Keratinocyte (primary cell): ENCODE measurements around the gene ASMT. TPM values are rescaled to one million over a fixed set of nuclear protein-coding genes. Genes with fewer than 3 reads are reported as not detected.

Experiments
- DNase-seq: peaks from one replicate; pipeline ENCODE4 v3.0.0-alpha.2; 2011; ENCODE audit warnings: low read depth, missing footprints, low spot score
- FAIRE-seq: peaks from 2 replicates; lab custom pipeline; 2011; peaks lifted over from hg19 to GRCh38; lab: Jason Lieb, UNC
- H2AFZ ChIP-seq: 2 replicates; pipeline ENCODE4 v1.6.0; 2012; ENCODE audit warnings: low read length, control low read depth, inconsistent platforms; ENCODE audit not compliant: control insufficient read depth
- H3K27ac ChIP-seq: 2 replicates; pipeline ENCODE4 v1.5.1; 2011; ENCODE audit warnings: low read length; ENCODE audit not compliant: control insufficient read depth, insufficient read depth
- H3K27me3 ChIP-seq: 3 replicates; pipeline ENCODE4 v1.6.0; 2011; ENCODE audit warnings: low read length; ENCODE audit not compliant: control insufficient read depth, insufficient read depth; ENCODE audit errors: extremely low read depth
- H3K36me3 ChIP-seq, 2 experiments: 2 replicates in 1 of 2; 3 replicates in 1 of 2; pipeline ENCODE4 v1.5.1; 2011; ENCODE audit warnings: low read length in 2 of 2, mild to moderate bottlenecking in 1 of 2; ENCODE audit not compliant: control insufficient read depth in 2 of 2, insufficient read depth in 2 of 2; ENCODE audit errors: extremely low read depth in 1 of 2
- H3K4me1 ChIP-seq: 3 replicates; pipeline ENCODE4 v1.5.1; 2011; ENCODE audit warnings: low read length; ENCODE audit not compliant: control insufficient read depth, insufficient read depth; ENCODE audit errors: extremely low read depth
- H3K4me2 ChIP-seq: 3 replicates; pipeline ENCODE4 v1.6.0; 2011; ENCODE audit warnings: low read depth, low read length; ENCODE audit not compliant: control insufficient read depth, insufficient read depth; ENCODE audit errors: extremely low read depth
- H3K4me3 ChIP-seq, 3 experiments: fragments of 200-600 bp in 1 of 3; sonication (generic) in 1 of 3; 2 replicates in 2 of 3; 3 replicates in 1 of 3; pipeline ENCODE4 v1.5.1; 2011 to 2016; ENCODE audit warnings: low read length in 3 of 3, mild to moderate bottlenecking in 3 of 3, control low read depth in 2 of 3, inconsistent platforms in 1 of 3, low read depth in 1 of 3, mixed read lengths in 1 of 3, mixed run types in 1 of 3, moderate library complexity in 1 of 3; ENCODE audit not compliant: control insufficient read depth in 2 of 3, insufficient read depth in 2 of 3; ENCODE audit errors: extremely low read depth in 1 of 3
- H3K79me2 ChIP-seq: 2 replicates; pipeline ENCODE4 v1.6.0; 2012; ENCODE audit warnings: low read length; ENCODE audit not compliant: control insufficient read depth, insufficient read depth
- H3K9ac ChIP-seq: 3 replicates; pipeline ENCODE4 v1.6.0; 2011; ENCODE audit warnings: low read length; ENCODE audit not compliant: control insufficient read depth, insufficient read depth; ENCODE audit errors: extremely low read depth
- H3K9me1 ChIP-seq: 3 replicates; pipeline ENCODE4 v1.6.0; 2011; ENCODE audit warnings: low read length; ENCODE audit not compliant: control insufficient read depth, insufficient read depth; ENCODE audit errors: extremely low read depth
- H3K9me3 ChIP-seq: 2 replicates; pipeline ENCODE4 v1.5.1; 2012; ENCODE audit warnings: low read depth, low read length; ENCODE audit not compliant: control insufficient read depth
- H4K20me1 ChIP-seq: 3 replicates; pipeline ENCODE4 v1.6.0; 2011; ENCODE audit warnings: low read length; ENCODE audit not compliant: control insufficient read depth, insufficient read depth; ENCODE audit errors: extremely low read depth
- EZH2 ChIP-seq: IDR thresholded peaks from one replicate; pipeline ENCODE4 v1.6.1; 2012; ENCODE audit warnings: inconsistent platforms, mild to moderate bottlenecking, low read length, moderate library complexity
- dilution Hi-C: fragments of 300-500 bp; cut with MboI; formaldehyde crosslinking; loops from one replicate; pipeline ENCODE4 v1.7.0; 2020; ENCODE audit warnings: low sequenced_read_pairs; ENCODE audit not compliant: extremely low pct_ligation_motif_present
- polyA plus RNA-seq, 5 experiments: library from polyadenylated mRNA; depleted of rRNA in 3 of 5; stranded (reverse) in 3 of 5; stranded (forward) in 1 of 5; unstranded in 1 of 5; fragments of >200 nt; gene quantifications; 1 replicate in 1 of 5; 2 replicates in 3 of 5; 3 replicates in 1 of 5; pipeline versions ENCODE4 v1.2.1 to v1.2.3, GENCODE V29; 2011 to 2012; ENCODE audit warnings: missing spikeins in 2 of 5, low read depth in 1 of 5, low replicate concordance in 1 of 5
- TF ChIP-seq, protein P1 (sequence below), 3 experiments: IDR thresholded peaks in 1 of 3; conservative IDR thresholded peaks in 1 of 3; optimal IDR thresholded peaks in 1 of 3; 2 replicates in 2 of 3; 3 replicates in 1 of 3; pipeline versions ENCODE3 to v1.5.1; 2011; ENCODE audit warnings: low read length in 3 of 3, mild to moderate bottlenecking in 3 of 3, moderate library complexity in 2 of 3, control low read depth in 1 of 3, inconsistent platforms in 1 of 3; ENCODE audit not compliant: insufficient read depth in 2 of 3; ENCODE audit errors: extremely low read depth in 1 of 3

ASMT gene
- polyA plus RNA-seq, 1 donor (not counting 4 experiments of a cell fraction or from before 2014, with no cell fraction given), result not detected

DNA sequence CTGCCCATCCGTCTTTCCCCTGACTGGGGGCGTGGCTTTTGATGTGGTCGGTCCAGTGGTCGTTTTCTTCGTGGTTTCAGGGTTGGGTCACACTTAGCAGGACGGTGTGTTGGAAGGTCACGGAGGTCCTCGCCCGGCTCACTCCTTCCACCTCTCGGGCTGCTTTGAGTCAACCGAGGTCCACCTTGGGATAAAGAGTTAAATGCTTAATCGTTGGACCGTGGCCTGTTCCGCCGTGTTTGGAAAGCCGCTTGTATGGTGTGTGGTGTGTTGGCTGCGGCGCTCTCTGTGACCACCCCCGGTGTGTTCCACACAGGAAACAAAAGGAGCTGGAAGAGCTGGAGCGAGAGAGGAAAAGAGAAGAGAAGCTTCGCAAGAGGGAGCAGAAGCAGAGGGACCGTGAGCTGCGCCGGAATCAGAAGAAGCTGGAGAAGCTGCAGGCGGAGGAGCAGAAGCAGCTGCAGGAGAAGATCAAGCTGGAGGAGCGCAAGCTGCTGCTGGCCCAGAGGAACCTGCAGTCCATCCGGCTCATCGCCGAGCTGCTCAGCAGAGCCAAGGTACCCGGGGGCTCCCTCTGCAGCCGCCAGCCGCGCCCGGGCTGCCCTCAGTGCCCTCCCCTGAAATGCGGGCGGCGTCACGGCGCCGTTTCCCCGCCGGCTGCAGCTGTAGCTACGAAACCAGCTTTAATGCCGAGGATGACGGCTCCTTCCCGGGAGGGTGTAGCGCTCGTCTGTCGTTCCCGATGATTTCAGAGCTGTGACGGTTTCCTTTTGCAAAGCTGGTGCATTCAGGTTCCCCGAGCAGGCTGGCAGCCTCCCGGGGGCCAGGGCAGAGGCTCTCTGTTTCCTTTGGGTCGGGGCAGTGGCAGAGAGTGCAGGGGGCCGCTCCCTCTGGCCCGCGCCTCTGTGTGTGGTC lies 15.7 kb upstream of the ASMT start:
- Histone ChIP-seq H3K4me2 (no peak overlapping the region), H3K9ac (no peak overlapping the region), H3K9me3 (no peaks in the 10 kb centered on the region), H3K36me3 (peaks cover 26 to 52% of the 10 kb centered on the region in 2 experiments), H3K27ac (no peak overlapping the region), H3K27me3 (no peaks in the 10 kb centered on the region), H3K79me2 (peaks cover 46% of the 10 kb centered on the region), H2AFZ (no peak overlapping the region), H3K4me3 (no peak overlapping the region), H3K9me1 (no peaks in the 10 kb centered on the region), H3K4me1 (no peaks in the 10 kb centered on the region), H4K20me1 (no peaks in the 10 kb centered on the region)
- dilution Hi-C loops, result no loop called here
- DNase-seq (no peak), FAIRE-seq (no peak)
- TF ChIP-seq EZH2, result no peak
- TF ChIP-seq, protein P1, sequence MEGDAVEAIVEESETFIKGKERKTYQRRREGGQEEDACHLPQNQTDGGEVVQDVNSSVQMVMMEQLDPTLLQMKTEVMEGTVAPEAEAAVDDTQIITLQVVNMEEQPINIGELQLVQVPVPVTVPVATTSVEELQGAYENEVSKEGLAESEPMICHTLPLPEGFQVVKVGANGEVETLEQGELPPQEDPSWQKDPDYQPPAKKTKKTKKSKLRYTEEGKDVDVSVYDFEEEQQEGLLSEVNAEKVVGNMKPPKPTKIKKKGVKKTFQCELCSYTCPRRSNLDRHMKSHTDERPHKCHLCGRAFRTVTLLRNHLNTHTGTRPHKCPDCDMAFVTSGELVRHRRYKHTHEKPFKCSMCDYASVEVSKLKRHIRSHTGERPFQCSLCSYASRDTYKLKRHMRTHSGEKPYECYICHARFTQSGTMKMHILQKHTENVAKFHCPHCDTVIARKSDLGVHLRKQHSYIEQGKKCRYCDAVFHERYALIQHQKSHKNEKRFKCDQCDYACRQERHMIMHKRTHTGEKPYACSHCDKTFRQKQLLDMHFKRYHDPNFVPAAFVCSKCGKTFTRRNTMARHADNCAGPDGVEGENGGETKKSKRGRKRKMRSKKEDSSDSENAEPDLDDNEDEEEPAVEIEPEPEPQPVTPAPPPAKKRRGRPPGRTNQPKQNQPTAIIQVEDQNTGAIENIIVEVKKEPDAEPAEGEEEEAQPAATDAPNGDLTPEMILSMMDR (optimal IDR thresholded peaks at IDR 0.05 in 1 of 3, IDR thresholded peaks at IDR 0.05 in 1 of 3, conservative IDR thresholded peaks at IDR 0.05 in 1 of 3; ENCODE audit: extremely low read depth in 1 of 3, insufficient read depth in 2 of 3, low read length in 3 of 3), result no peak

DNA sequence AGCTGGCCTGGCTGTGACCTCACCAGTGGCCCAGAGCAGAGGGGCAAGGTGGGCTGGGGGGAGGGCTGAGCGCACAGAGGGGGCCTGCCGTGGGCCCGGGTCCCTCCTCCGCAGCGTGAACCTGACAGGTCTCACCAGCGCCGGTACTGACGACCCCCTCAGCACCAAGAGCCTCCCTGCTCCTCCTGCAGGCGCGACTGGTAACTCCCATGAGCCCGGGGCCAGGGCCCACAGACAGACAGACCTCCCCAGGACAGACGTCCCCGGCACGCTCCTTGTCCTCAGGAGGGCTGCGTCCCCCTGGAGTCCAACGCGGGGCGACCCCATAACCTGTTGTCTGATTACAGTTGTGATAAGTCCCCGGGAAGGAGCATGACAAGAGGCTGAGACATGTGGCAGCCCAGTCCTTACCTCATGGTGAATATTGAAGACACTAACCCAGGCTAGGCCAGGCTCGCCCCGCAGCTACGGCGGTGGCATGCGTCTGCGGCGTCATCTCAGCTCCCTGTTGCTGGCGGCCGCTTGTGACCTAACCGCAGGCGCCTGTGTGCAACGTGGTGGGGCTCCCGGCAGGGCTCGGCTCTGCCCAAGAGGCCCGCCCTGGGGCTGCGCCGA lies 15.0 kb upstream of the ASMT start:
- H3K4me1 ChIP-seq, result no peaks in the 10 kb centered on the region
- H4K20me1 ChIP-seq, result no peaks in the 10 kb centered on the region
- H3K4me2 ChIP-seq, result no peak overlapping the region
- no peak for FAIRE-seq
- no peaks in the 10 kb centered on the region for H3K27me3 ChIP-seq
- no peak overlapping the region for H3K9ac ChIP-seq
- H2AFZ ChIP-seq, result no peak overlapping the region
- no peak overlapping the region for H3K27ac ChIP-seq
- peaks cover 22 to 50% of the 10 kb centered on the region in 2 experiments for H3K36me3 ChIP-seq
- no peak for DNase-seq
- H3K9me3 ChIP-seq, result no peaks in the 10 kb centered on the region
- dilution Hi-C loops, result no loop called here
- TF ChIP-seq EZH2, result no peak
- TF ChIP-seq, protein P1 (optimal IDR thresholded peaks at IDR 0.05 in 1 of 3, IDR thresholded peaks at IDR 0.05 in 1 of 3, conservative IDR thresholded peaks at IDR 0.05 in 1 of 3; ENCODE audit: extremely low read depth in 1 of 3, insufficient read depth in 2 of 3, low read length in 3 of 3), result no peak
- peaks cover 39% of the 10 kb centered on the region for H3K79me2 ChIP-seq
- H3K4me3 ChIP-seq, result no peak overlapping the region
- H3K9me1 ChIP-seq, result no peaks in the 10 kb centered on the region
